SK-N-MC (cell line): Measurements from ENCODE around the gene ROPN1L.

Source experiments
- EZH2 ChIP-seq: fragments of 200-600 bp; sonication (generic); IDR thresholded peaks from one replicate; pipeline ENCODE4 v1.6.1; 2017; ENCODE audit warnings: antibody characterized with exemption
- FOXP2 ChIP-seq: optimal IDR thresholded peaks from 2 replicates; pipeline ENCODE3; 2011; ENCODE audit warnings: mild to moderate bottlenecking, moderate library complexity; ENCODE audit not compliant: insufficient read depth; ENCODE audit errors: extremely low read length, control extremely low read depth
- POLR2AphosphoS5 ChIP-seq: IDR thresholded peaks from 2 replicates; pipeline ENCODE4 v1.6.1; 2012; ENCODE audit warnings: mild to moderate bottlenecking, low read depth, low read length, borderline replicate concordance

GRCh38 chr5:10453545-10453944 is 11.9 kb downstream of the ROPN1L start:
- TF ChIP-seq POLR2AphosphoS5 = no peak
- no peak for TF ChIP-seq EZH2
- TF ChIP-seq FOXP2 = no peak
